GM13976 (cell line): ENCODE measurements around the gene CNTD1.

ENCODE experiments used
- DNase-seq: peaks from one replicate; pipeline ENCODE4 v3.0.0; 2012; ENCODE audit warnings: low spot score
- CTCF ChIP-seq: IDR thresholded peaks from 2 replicates; pipeline ENCODE4 v1.5.1; 2012; ENCODE audit warnings: borderline replicate concordance, mild to moderate bottlenecking; ENCODE audit not compliant: insufficient read depth; ENCODE audit errors: extremely low read depth, missing control alignments, control extremely low read depth
- in situ Hi-C: fragments of 300-500 bp; cut with MboI; formaldehyde crosslinking; loops from one replicate; pipeline ENCODE4 v1.12.0; 2022; ENCODE audit warnings: low sequenced_read_pairs, mixed read lengths, inconsistent platforms; ENCODE audit not compliant: unreplicated experiment

Gene CNTD1

GRCh38 chr17:42841975-42842685 lies 43.5 kb downstream of the CNTD1 start:
- DNase-seq = no peak
- no peak for TF ChIP-seq CTCF
- in situ Hi-C loops = no loop called here

- DNase-seq = peak; percentile 53
Observed at GRCh38 chr17:42843358-42843934, 44.8 kb downstream of the CNTD1 start.

GRCh38 chr17:42844271-42844670 lies 45.6 kb downstream of the CNTD1 start, which contains the start of gene AOC2:
TSS of gene AOC2 (plus strand) at chr17:42844580. CDS start at chr17:42844627, 47 bp downstream.
- in situ Hi-C loops = no loop called here
- no peak for DNase-seq
- TF ChIP-seq CTCF = no peak

More at GRCh38 chr17:42843358-42843934, 44.8 kb downstream of the CNTD1 start:
- peak; percentile 54 for TF ChIP-seq CTCF
- in situ Hi-C loops = no loop called here

- no peak for DNase-seq
- in situ Hi-C loops = no loop called here
- TF ChIP-seq CTCF = no peak
Observed at GRCh38 chr17:42844761-42845555, 46.3 kb downstream of the CNTD1 start.

GRCh38 chr17:42845556-42845917 lies 46.9 kb downstream of the CNTD1 start:
- DNase-seq = no peak
- in situ Hi-C loops = no loop called here
- TF ChIP-seq CTCF = no peak

GRCh38 chr17:42845918-42846593 lies 47.4 kb downstream of the CNTD1 start:
- in situ Hi-C loops = no loop called here
- no peak for DNase-seq

More at GRCh38 chr17:42845918-42846593, 47.4 kb downstream of the CNTD1 start:
- no peak for TF ChIP-seq CTCF
